IPS DF 6.9 (cell line): ENCODE data around the gene NTSR1.

Experiments
- DNase-seq: peaks from one replicate; pipeline ENCODE4 v3.0.0-alpha.2; 2013; ENCODE audit warnings: low read depth, low spot score
- H3K27ac ChIP-seq: one replicate; pipeline ENCODE4 v1.5.1; 2013; ENCODE audit warnings: low read length, control low read depth
- H3K27me3 ChIP-seq: 2 replicates; pipeline ENCODE4 v1.6.1; 2013; ENCODE audit warnings: mild to moderate bottlenecking, low read length; ENCODE audit not compliant: control insufficient read depth, insufficient read depth
- H3K36me3 ChIP-seq: 2 replicates; pipeline ENCODE4 v1.6.1; 2013; ENCODE audit warnings: low read length; ENCODE audit not compliant: control insufficient read depth, insufficient read depth
- H3K4me1 ChIP-seq: 2 replicates; pipeline ENCODE4 v1.6.1; 2013; ENCODE audit warnings: low read length; ENCODE audit not compliant: control insufficient read depth, insufficient read depth
- H3K4me3 ChIP-seq: 2 replicates; pipeline ENCODE4 v1.5.1; 2013; ENCODE audit warnings: mild to moderate bottlenecking, low read length
- H3K9me3 ChIP-seq: 2 replicates; pipeline ENCODE4 v1.6.1; 2013; ENCODE audit warnings: low read length, inconsistent platforms; ENCODE audit not compliant: control insufficient read depth, insufficient read depth
- WGBS: extraction: QIAGEN DNeasy Blood & Tissue Kit; methylation state at CpG from one replicate; pipeline ENCODE4 v1.1.7; 2013; ENCODE audit warnings: mixed read lengths, missing lambda C conversion rate; ENCODE audit not compliant: insufficient read length, insufficient coverage; 5-methylcytosine and 5-hydroxymethylcytosine counted together

NTSR1 gene

DNA sequence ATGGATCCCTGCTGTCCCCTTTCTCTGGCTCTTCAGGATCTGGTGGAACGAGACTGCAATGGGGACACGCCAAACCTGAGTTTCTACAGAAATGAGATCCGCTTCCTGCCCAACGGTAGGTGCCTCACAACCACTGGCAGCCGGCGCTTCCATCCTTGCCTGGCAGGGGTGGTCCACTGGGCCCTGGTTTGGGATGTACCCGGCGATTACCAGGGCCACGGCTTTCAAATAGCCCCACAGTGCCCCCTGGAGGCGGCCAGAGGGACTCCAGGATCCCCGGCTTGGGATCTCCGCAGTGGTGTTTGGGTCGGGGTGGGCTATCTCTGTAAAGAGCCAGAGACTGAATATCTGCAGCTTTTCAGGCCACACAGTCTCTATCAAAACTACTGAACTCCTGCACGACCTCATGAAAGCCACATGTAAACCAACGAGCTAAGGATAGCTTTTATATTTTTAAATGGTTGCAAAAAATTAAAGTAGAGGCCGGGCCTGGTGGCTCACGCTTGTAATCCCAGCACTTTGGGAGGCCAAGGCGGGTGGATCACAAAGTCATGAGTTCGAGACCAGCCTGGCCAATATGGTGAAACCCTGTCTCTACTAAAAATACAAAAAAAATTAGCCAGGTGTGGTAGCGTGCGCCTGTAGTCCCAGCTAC, 99.7 kb downstream of the NTSR1 start:
- WGBS = no CpG with 5 or more reads among the region's 21 CpGs
- H3K36me3 ChIP-seq = peaks cover 22% of the 10 kb centered on the region
- H3K4me1 ChIP-seq = peaks cover 6% of the 10 kb centered on the region; the same call in 1 of the 2 replicates
- DNase-seq = no peak
- H3K27ac ChIP-seq = no peak overlapping the region
- no peaks in the 10 kb centered on the region for H3K27me3 ChIP-seq
- no peak overlapping the region for H3K4me3 ChIP-seq
- no peaks in the 10 kb centered on the region for H3K9me3 ChIP-seq

DNA sequence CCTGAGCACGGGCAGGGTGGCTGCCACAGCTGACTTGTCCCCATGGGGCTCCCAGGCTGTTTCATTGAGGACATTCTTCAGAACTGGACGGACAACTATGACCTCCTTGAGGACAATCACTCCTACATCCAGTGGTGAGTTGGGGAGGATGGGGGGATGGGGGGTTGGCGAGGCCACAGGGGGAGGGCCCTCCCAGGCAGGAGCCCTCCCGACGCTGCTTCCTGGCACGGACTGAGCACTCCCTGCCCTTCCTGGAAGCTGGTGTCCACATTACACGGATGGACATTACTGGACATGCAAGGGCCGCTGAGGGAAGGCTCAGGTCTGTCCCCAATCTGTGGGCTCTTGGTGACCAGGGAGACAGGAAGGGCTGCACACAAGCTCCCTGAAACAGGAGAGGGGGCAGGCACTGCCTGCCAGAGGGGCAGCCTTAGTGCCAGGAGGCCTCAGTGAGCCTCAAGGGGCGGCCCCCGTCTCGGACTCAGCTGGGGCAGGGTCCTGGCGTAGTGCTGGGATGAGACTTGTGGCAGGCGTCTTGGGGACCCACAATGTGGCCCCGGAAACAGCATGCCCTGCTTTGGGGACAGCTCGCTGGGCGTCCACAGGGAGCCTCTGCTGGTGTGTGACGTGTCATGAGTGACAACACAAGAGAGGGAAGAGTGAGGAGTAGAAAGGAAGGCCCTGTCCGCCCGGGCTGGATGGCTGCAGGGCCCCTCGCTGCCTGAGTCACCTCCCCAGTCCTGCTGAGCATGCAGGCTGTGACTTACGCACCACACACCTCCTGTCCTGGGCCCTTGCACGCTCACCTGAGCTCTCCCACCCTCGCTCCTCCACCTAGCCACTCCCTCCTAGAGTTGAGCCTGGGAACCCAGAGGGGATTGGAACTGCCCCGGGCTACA, 101.1 kb downstream of the NTSR1 start:
- Histone ChIP-seq H3K27ac (no peak overlapping the region), H3K9me3 (no peaks in the 10 kb centered on the region), H3K4me3 (no peak overlapping the region), H3K27me3 (no peaks in the 10 kb centered on the region), H3K36me3 (peaks cover 22% of the 10 kb centered on the region), H3K4me1 (peaks cover 4% of the 10 kb centered on the region)
- DNase-seq = no peak
- no CpG with 5 or more reads among the region's 24 CpGs for WGBS

DNA sequence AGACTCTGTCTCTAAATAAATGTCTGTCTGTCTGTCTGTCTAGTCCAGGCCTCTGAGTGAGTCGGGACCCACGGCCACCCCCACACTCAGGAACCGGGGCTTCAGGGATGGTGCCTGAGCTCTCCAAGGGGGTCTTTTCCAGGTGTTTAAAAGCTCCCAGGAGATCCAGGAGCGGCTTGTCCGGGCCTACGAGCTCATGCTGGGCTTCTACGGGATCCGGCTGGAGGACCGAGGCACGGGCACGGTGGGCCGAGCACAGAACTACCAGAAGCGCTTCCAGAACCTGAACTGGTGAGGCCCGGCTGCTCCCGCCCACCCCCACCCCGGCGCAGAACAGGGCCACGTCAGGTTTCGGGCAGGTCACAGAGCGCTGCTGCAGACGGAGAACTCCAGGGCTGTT, 102.7 kb downstream of the NTSR1 start:
- H3K36me3 ChIP-seq = peaks cover 22% of the 10 kb centered on the region

DNA sequence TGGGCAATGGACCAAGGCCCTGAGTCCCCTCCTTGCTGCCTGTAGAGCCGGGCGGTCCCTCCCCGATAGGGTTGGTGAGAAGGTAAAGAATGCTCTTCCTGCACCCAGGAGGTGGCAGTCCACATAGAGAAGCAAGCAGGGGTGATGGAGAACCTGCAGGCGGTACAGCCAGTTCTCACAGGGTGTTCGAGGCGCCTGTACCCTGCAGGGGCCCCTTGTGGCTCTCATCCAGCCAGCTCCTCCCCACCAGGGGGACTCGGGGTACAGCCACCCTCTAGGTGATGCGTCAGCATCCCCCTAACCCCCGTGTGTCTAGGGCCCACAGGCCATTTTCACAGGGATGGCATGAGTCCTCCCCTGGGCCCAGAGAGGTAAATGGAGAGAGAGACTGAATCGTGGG, 103.1 kb downstream of the NTSR1 start:
- no peaks in the 10 kb centered on the region for H3K27me3 ChIP-seq
- no peaks in the 10 kb centered on the region for H3K9me3 ChIP-seq
- no peak overlapping the region for H3K4me3 ChIP-seq
- DNase-seq = no peak
- no peak overlapping the region for H3K27ac ChIP-seq
- H3K4me1 ChIP-seq = peaks cover 5% of the 10 kb centered on the region
- peaks cover 22% of the 10 kb centered on the region for H3K36me3 ChIP-seq
- WGBS = no CpG with 5 or more reads among the region's 10 CpGs

More for the DNA sequence above, 102.7 kb downstream of the NTSR1 start:
- H3K9me3 ChIP-seq = no peaks in the 10 kb centered on the region
- WGBS = no CpG with 5 or more reads among the region's 21 CpGs
- H3K4me3 ChIP-seq = no peak overlapping the region
- H3K27ac ChIP-seq = no peak overlapping the region
- H3K27me3 ChIP-seq = no peaks in the 10 kb centered on the region
- peaks cover 5% of the 10 kb centered on the region for H3K4me1 ChIP-seq
- no peak for DNase-seq
